ENCODE results near the gene GAR1. TPM values are rescaled to one million over a fixed set of nuclear protein-coding genes. Genes with fewer than 3 reads are reported as not detected.

The GAR1 gene
- total and polyA plus RNA-seq, 3 donors from 2014 or later: 14.5 to 28.5 (median 17.8) TPM

GRCh38 chr4:109827672-109828071 lies 12.1 kb downstream of the GAR1 start, which contains the start of gene RRH:
Gene RRH, plus strand, starts transcription at chr4:109827972. Its CDS starts 56 bp downstream, at chr4:109828028.
- no peak for DNase-seq
- no peaks in the 10 kb centered on the region for H3K4me1 ChIP-seq
- H3K9me3 ChIP-seq: no peaks in the 10 kb centered on the region
- 92 to 93% methylated on average over 2 of the region's 2 CpGs for WGBS, 2 donors
- no peak within 1 kb of the TSS for H3K4me3 ChIP-seq
- TF ChIP-seq POLR2A (IDR thresholded peaks at IDR 0.05) (no peak), CTCF (IDR thresholded peaks at IDR 0.05) (no peak)
- no peaks in the 10 kb centered on the region for H3K27me3 ChIP-seq
- H3K36me3 ChIP-seq (ENCODE audit: low read depth, missing control alignments): no peaks in the 10 kb centered on the region
- H3K27ac ChIP-seq: no peak within 1 kb of the TSS
- intact Hi-C loops (cut with DNase I; ENCODE audit: low total_unique reads): loop anchor here (10.0 kb wide), 1 partner anchor 403 kb away; no protein-coding TSS in a partner anchor

DNA sequence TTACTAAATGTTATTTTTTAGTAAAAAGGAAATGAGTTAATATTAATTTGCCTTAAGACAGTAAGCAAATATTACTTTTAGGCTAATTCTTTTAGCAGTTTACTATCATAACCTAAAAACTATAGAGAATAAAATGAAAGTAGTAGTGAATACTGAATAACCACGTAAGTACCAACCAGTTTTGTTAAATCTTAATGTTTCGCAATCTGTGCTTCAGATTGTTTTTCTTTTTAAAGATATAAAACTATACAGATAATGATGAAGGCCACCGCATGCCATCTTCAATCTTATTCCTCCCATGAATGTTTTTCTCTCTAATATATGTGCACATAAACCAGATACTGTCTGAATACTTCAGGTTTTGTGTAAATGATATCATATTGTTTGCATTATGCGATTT lies 18.2 kb downstream of the GAR1 start:
- 88 to 94% methylated on average over 4 of the region's 4 CpGs for WGBS, 2 donors
- H3K36me3 ChIP-seq (ENCODE audit: low read depth, missing control alignments): no peaks in the 10 kb centered on the region
- TF ChIP-seq POLR2A (IDR thresholded peaks at IDR 0.05) (no peak), CTCF (IDR thresholded peaks at IDR 0.05) (no peak)
- no peak overlapping the region for H3K27ac ChIP-seq
- no peak for DNase-seq
- H3K9me3 ChIP-seq: no peaks in the 10 kb centered on the region
- no peaks in the 10 kb centered on the region for H3K27me3 ChIP-seq
- H3K4me3 ChIP-seq: no peak overlapping the region
- no peaks in the 10 kb centered on the region for H3K4me1 ChIP-seq
- intact Hi-C loops (cut with DNase I; ENCODE audit: low total_unique reads): no loop called here

DNA sequence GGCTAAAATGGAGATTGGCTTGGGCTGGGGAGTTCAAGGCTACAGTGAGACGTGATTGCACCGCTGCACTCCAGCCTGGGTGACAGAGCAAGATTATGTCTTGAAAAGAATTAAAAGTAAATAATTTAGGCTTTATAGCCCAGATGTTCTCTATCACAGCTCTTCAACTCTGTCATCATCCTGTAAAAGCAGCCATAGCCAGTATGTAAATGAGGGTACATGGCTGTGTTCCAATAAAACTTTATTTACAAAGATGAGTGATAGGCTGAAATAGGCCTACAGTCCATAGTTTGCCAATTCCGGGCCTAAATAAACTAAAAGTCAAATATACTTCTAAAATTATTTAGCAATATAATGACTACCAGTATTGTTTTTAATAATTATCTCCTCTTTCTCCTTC lies 21.4 kb downstream of the GAR1 start:
- TF ChIP-seq POLR2A (IDR thresholded peaks at IDR 0.05): no peak
- TF ChIP-seq CTCF (IDR thresholded peaks at IDR 0.05): no peak
- H3K9me3 ChIP-seq: no peaks in the 10 kb centered on the region
- H3K4me1 ChIP-seq: no peaks in the 10 kb centered on the region
- no peaks in the 10 kb centered on the region for H3K27me3 ChIP-seq
- no peak for DNase-seq
- 72 to 79% methylated on average over 3 of the region's 3 CpGs for WGBS, 2 donors
- H3K36me3 ChIP-seq (ENCODE audit: low read depth, missing control alignments): no peaks in the 10 kb centered on the region
- no peak overlapping the region for H3K27ac ChIP-seq
- H3K4me3 ChIP-seq: no peak overlapping the region
- intact Hi-C loops (cut with DNase I; ENCODE audit: low total_unique reads): no loop called here

- H3K27ac ChIP-seq: no peak overlapping the region
- H3K36me3 ChIP-seq (ENCODE audit: low read depth, missing control alignments): no peaks in the 10 kb centered on the region
- 59 to 65% methylated on average over 6 of the region's 6 CpGs for WGBS, 2 donors
- no peaks in the 10 kb centered on the region for H3K4me1 ChIP-seq
- H3K27me3 ChIP-seq: no peaks in the 10 kb centered on the region
- DNase-seq: no peak
- TF ChIP-seq POLR2A (IDR thresholded peaks at IDR 0.05) (no peak), CTCF (IDR thresholded peaks at IDR 0.05) (no peak)
- H3K4me3 ChIP-seq: no peak overlapping the region
- intact Hi-C loops (cut with DNase I; ENCODE audit: low total_unique reads): no loop called here
- H3K9me3 ChIP-seq: no peaks in the 10 kb centered on the region
These were observed 31.0 kb downstream of the GAR1 start for GRCh38 chr4:109846395-109847098.

Measured in testis (tissue), 3 donors.